GM12864 (cell line): ENCODE data around the gene LTV1.

Experiments used
- DNase-seq: peaks from one replicate; pipeline ENCODE4 v3.0.0-alpha.2; 2011; ENCODE audit warnings: low read depth
- H3K4me3 ChIP-seq: 2 replicates; pipeline ENCODE4 v1.5.1; 2011; ENCODE audit warnings: mild to moderate bottlenecking, low read depth, low read length, control low read depth
- TF ChIP-seq, protein P1 (sequence below): IDR thresholded peaks from 2 replicates; pipeline ENCODE4 v1.5.1; 2011; ENCODE audit warnings: low read depth, mild to moderate bottlenecking, moderate library complexity, low read length, control low read depth, inconsistent platforms; ENCODE audit errors: missing control alignments

Gene LTV1

GRCh38 chr6:143828572-143828971 is 14.6 kb upstream of the LTV1 start:
- H3K4me3 ChIP-seq, result no peak overlapping the region
- TF ChIP-seq, protein P1, sequence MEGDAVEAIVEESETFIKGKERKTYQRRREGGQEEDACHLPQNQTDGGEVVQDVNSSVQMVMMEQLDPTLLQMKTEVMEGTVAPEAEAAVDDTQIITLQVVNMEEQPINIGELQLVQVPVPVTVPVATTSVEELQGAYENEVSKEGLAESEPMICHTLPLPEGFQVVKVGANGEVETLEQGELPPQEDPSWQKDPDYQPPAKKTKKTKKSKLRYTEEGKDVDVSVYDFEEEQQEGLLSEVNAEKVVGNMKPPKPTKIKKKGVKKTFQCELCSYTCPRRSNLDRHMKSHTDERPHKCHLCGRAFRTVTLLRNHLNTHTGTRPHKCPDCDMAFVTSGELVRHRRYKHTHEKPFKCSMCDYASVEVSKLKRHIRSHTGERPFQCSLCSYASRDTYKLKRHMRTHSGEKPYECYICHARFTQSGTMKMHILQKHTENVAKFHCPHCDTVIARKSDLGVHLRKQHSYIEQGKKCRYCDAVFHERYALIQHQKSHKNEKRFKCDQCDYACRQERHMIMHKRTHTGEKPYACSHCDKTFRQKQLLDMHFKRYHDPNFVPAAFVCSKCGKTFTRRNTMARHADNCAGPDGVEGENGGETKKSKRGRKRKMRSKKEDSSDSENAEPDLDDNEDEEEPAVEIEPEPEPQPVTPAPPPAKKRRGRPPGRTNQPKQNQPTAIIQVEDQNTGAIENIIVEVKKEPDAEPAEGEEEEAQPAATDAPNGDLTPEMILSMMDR, result no peak
- DNase-seq, result no peak

DNA sequence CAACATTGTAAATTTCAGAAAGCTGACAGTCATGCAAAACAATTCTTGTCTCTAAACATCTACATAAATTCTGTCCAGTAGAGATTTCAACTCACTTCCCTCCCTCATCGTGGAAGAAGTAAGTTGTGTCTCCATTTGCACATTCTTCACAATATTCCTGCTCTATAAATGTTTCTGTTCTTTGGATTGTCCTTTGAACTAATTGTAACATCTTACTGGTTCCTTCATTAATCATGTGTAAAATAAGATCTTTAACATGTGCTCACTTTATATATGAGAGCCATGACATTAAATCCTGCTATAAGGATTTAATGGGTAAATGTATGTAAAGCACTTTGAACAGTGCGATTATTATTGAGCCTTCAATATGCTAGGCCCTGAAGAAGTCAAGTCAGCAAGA is 7.0 kb upstream of the LTV1 start:
- no peak overlapping the region for H3K4me3 ChIP-seq

DNA sequence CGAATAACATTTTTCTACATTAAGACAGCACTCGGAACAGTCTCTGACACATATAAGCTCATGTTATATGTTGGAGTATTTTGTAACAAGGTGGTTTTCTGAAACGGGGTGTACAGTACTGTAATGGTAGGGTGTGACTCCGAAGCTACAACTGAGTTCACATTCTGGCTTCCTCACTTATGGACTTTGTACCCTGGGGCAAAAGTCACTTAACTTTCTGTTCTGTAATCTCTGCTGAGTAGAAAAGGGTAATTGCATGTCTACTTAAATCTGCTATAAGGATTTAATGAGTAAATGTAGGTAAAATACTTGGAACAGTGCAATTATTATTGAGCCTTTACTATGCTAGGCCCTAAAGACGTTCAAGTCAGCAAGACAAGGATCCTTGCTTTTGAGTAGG is 4.7 kb upstream of the LTV1 start:
- no peak overlapping the region for H3K4me3 ChIP-seq
- no peak for DNase-seq
- TF ChIP-seq, protein P1, result no peak

More for the DNA sequence above, 7.0 kb upstream of the LTV1 start:
- TF ChIP-seq, protein P1, result no peak
- no peak for DNase-seq

GRCh38 chr6:143839196-143839595 is 3.9 kb upstream of the LTV1 start:
- no peak for DNase-seq
- H3K4me3 ChIP-seq, result no peak overlapping the region
- TF ChIP-seq, protein P1, result no peak

DNA sequence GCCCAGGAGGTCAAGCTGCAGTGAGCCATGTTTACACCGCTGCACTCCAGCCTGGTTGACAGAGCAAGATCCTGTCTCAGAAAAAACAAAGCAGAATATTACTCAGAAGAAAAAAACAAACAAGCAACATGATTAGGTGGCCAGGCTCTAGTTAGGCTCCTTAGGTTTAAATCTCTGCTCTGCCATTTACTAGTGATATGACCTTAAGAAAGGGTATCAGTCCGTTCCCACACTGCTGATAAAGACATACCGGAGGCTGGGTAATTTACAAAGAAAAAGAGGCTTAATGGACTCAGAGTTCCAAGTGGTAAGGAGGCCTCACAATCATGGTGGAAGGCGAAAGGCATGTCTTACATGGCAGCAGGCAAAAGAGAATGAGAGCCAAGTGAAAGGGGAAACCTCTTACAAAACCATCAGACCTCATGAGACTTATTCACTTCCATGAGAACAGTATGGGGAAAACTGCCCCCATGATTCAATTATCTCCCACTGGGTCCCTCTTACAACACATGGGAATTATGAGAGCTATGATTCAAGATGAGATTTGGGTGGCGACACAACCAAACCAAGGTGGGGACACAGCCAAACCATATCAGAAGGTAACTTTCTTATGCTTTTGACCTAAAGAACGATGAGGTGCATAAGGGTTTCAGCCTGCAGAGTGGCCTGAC is 2.4 kb upstream of the LTV1 start:
- DNase-seq, result no peak
- no peak overlapping the region for H3K4me3 ChIP-seq
- TF ChIP-seq, protein P1, result no peak

DNA sequence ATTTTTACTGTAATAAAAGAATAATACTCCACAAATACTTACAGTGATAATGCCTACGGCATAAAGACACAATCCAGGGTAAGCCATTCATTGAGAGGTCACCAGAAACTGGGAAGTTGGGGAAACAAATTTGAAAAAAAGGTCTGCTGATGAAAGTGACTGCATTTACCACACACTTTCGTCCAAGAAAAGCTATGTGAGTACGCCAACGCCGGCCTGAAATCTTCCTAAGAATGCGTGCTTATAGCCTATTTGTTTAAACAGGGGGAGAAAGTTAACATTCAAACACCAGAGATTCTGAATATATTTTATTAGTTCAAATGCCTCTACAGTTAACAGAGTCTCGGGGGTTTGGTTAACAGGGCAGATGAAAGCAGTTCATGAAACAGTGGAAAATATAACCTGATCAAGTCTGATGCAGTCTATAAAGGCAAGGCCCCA is 657 bp upstream of the LTV1 start:
- TF ChIP-seq, protein P1, result no peak
- no peak for DNase-seq
- H3K4me3 ChIP-seq, result peak overlapping the region; percentile 84

- TF ChIP-seq, protein P1, result no peak
- DNase-seq, result no peak
- H3K4me3 ChIP-seq, result peak overlapping the region; percentile 84
Measured at GRCh38 chr6:143843677-143843999, 500 bp downstream of the LTV1 start.
